Caco-2 (cell line): ENCODE results near the gene CTTNBP2. TPM values are rescaled to one million over a fixed set of nuclear protein-coding genes. Genes with fewer than 3 reads are reported as not detected.

ENCODE experiments used
- BruUV-seq: library from RNA; stranded (reverse); fragments of 400-500 nt; replicated peaks from 2 replicates; lab custom pipeline; 2021; lab: Mats Ljungman, UMichigan
- CTCF ChIA-PET: fragments of 300-600 bp; sonication (Branson Sonifier 250); formaldehyde crosslinking; loops from one replicate; lab custom pipeline; 2022; ENCODE audit warnings: antibody characterized with exemption; lab: Charles Lee
- POLR2A ChIA-PET: fragments of 300-600 bp; sonication (Branson Sonifier 250); formaldehyde crosslinking; loops from one replicate; lab custom pipeline; 2022; ENCODE audit warnings: antibody characterized with exemption; lab: Charles Lee
- DNase-seq, 2 experiments: peaks; one replicate each; pipeline versions ENCODE4 v3.0.0 to v3.0.0-alpha.2; 2020 to 2022
- H3K27me3 ChIP-seq: replicated peaks from 2 replicates; pipeline ENCODE4 v1.6.0; 2011; ENCODE audit warnings: low read length; ENCODE audit not compliant: control insufficient read depth, insufficient read depth
- H3K36me3 ChIP-seq: 2 replicates; pipeline ENCODE4 v1.5.1; 2011; ENCODE audit warnings: low read length; ENCODE audit not compliant: control insufficient read depth, insufficient read depth
- H3K4me1 ChIP-seq: fragments of 250-450 bp; sonication (Bioruptor Pico); 2 replicates; pipeline ENCODE4 v1.5.1; 2020; ENCODE audit warnings: mild to moderate bottlenecking
- H3K4me3 ChIP-seq: 2 replicates; pipeline ENCODE4 v1.5.1; 2011; ENCODE audit warnings: low read depth, mild to moderate bottlenecking, control low read depth, low read length
- H3K9me3 ChIP-seq: fragments of 250-450 bp; sonication (Bioruptor Pico); 2 replicates; pipeline ENCODE4 v1.5.1; 2020; ENCODE audit warnings: mild to moderate bottlenecking, moderate library complexity
- H3K27ac Mint-ChIP-seq: one replicate; pipeline ENCODE4 v1.8.0; 2022; ENCODE audit warnings: mixed read lengths; ENCODE audit not compliant: unreplicated experiment
- H3K27me3 Mint-ChIP-seq: one replicate; pipeline ENCODE4 v1.8.0; 2022; ENCODE audit warnings: mixed read lengths; ENCODE audit not compliant: insufficient read depth, unreplicated experiment
- H3K36me3 Mint-ChIP-seq: one replicate; pipeline ENCODE4 v1.8.0; 2022; ENCODE audit warnings: mild to moderate bottlenecking, mixed read lengths; ENCODE audit not compliant: insufficient read depth, unreplicated experiment
- H3K4me1 Mint-ChIP-seq: one replicate; pipeline ENCODE4 v1.8.0; 2022; ENCODE audit warnings: low read depth, mixed read lengths; ENCODE audit not compliant: unreplicated experiment
- H3K4me3 Mint-ChIP-seq: one replicate; pipeline ENCODE4 v1.8.0; 2022; ENCODE audit warnings: mild to moderate bottlenecking, moderate library complexity, mixed read lengths; ENCODE audit not compliant: unreplicated experiment
- H3K9me3 Mint-ChIP-seq: one replicate; pipeline ENCODE4 v1.8.0; 2022; ENCODE audit warnings: mixed read lengths; ENCODE audit not compliant: unreplicated experiment
- CTCF ChIP-seq, 2 experiments: fragments of 200-600 bp in 1 of 2; IDR thresholded peaks; 1 replicate in 1 of 2; 2 replicates in 1 of 2; pipeline versions ENCODE4 v1.5.1 to v1.8.0; 2011 to 2022; ENCODE audit warnings: antibody characterized with exemption in 1 of 2, control low read depth in 1 of 2, inconsistent platforms in 1 of 2, low read depth in 1 of 2, low read length in 1 of 2, mild to moderate bottlenecking in 1 of 2, moderate library complexity in 1 of 2; ENCODE audit not compliant: insufficient read depth in 1 of 2, severe bottlenecking in 1 of 2, unreplicated experiment in 1 of 2
- intact Hi-C: fragments of 100-400 bp; cut with micrococcal nuclease; formaldehyde crosslinking; loops from one replicate; pipeline ENCODE4 v1.10.0; 2022; ENCODE audit not compliant: unreplicated experiment
- total RNA-seq: library from RNA; stranded (reverse); gene quantifications from 2 replicates; pipeline ENCODE4 v1.2.3, GENCODE V29; 2022

Gene CTTNBP2
- total RNA-seq, 1 experiment from 2014 or later = 3.2 TPM

- no peak overlapping the region for H3K4me3 Mint-ChIP-seq
- CTCF ChIA-PET = no interaction called here
- no peak for TF ChIP-seq CTCF (IDR thresholded peaks at IDR 0.05; ENCODE audit: insufficient read depth in 1 of 2, low read depth in 1 of 2, low read length in 1 of 2, severe bottlenecking in 1 of 2, unreplicated experiment in 1 of 2)
- DNase-seq = no peak
- Histone ChIP-seq H3K4me3 (no peak overlapping the region), H3K27me3 (no peaks in the 10 kb centered on the region), H3K36me3 (no peaks in the 10 kb centered on the region), H3K4me1 (peaks cover 7% of the 10 kb centered on the region; the same call in 1 of the 2 replicates), H3K9me3 (peaks cover 3% of the 10 kb centered on the region; the same call in 1 of the 2 replicates)
- H3K9me3 Mint-ChIP-seq = peaks cover 9% of the 10 kb centered on the region
- peaks cover 7% of the 10 kb centered on the region for H3K4me1 Mint-ChIP-seq
- intact Hi-C loops = no loop called here
- peak overlapping the region; percentile 15 for H3K27ac Mint-ChIP-seq
- POLR2A ChIA-PET = no interaction called here
- H3K27me3 Mint-ChIP-seq = no peaks in the 10 kb centered on the region
- no TSS peak for BruUV-seq
- H3K36me3 Mint-ChIP-seq = peaks cover 18% of the 10 kb centered on the region
Observed at GRCh38 chr7:117704063-117704462, 169.2 kb downstream of the CTTNBP2 start.

- BruUV-seq = no TSS peak
Observed at GRCh38 chr7:117698018-117698417, 175.2 kb downstream of the CTTNBP2 start.

GRCh38 chr7:117692338-117692737, 180.9 kb downstream of the CTTNBP2 start:
- Mint-ChIP-seq H3K4me3 (no peak overlapping the region), H3K27me3 (no peaks in the 10 kb centered on the region), H3K4me1 (peaks cover 43% of the 10 kb centered on the region), H3K9me3 (no peaks in the 10 kb centered on the region), H3K27ac (no peak overlapping the region), H3K36me3 (peaks cover 14% of the 10 kb centered on the region)
- Histone ChIP-seq H3K4me3 (no peak overlapping the region), H3K4me1 (peaks cover 46% of the 10 kb centered on the region), H3K27me3 (no peaks in the 10 kb centered on the region), H3K36me3 (peaks cover 1% of the 10 kb centered on the region; the same call in 1 of the 2 replicates), H3K9me3 (no peaks in the 10 kb centered on the region)
- no peak for TF ChIP-seq CTCF (IDR thresholded peaks at IDR 0.05; ENCODE audit: insufficient read depth in 1 of 2, low read depth in 1 of 2, low read length in 1 of 2, severe bottlenecking in 1 of 2, unreplicated experiment in 1 of 2)
- ChIA-PET CTCF (no interaction called here), POLR2A (no interaction called here)
- BruUV-seq = no TSS peak
- intact Hi-C loops = no loop called here
- no peak for DNase-seq

More at GRCh38 chr7:117698018-117698417, 175.2 kb downstream of the CTTNBP2 start:
- Mint-ChIP-seq H3K4me1 (peaks cover 17% of the 10 kb centered on the region), H3K27me3 (no peaks in the 10 kb centered on the region), H3K36me3 (peaks cover 7% of the 10 kb centered on the region), H3K9me3 (no peaks in the 10 kb centered on the region), H3K4me3 (no peak overlapping the region), H3K27ac (no peak overlapping the region)
- ChIA-PET POLR2A (no interaction called here), CTCF (interaction anchor here (0.6 kb wide), 1 partner anchor 148 kb away, joined by 4 read pairs; no protein-coding TSS in a partner anchor)
- H3K9me3 ChIP-seq = peaks cover 3% of the 10 kb centered on the region; the same call in 1 of the 2 replicates
- TF ChIP-seq CTCF (IDR thresholded peaks at IDR 0.05; ENCODE audit: insufficient read depth in 1 of 2, low read depth in 1 of 2, low read length in 1 of 2, severe bottlenecking in 1 of 2, unreplicated experiment in 1 of 2) = no peak
- DNase-seq = no peak
- intact Hi-C loops = no loop called here
- no peaks in the 10 kb centered on the region for H3K36me3 ChIP-seq
- H3K27me3 ChIP-seq = no peaks in the 10 kb centered on the region
- no peak overlapping the region for H3K4me3 ChIP-seq
- peaks cover 8% of the 10 kb centered on the region for H3K4me1 ChIP-seq
